Stimulated activated naive CD4-positive, alpha-beta T cell treated with Interleukin-2 at 50 U/mL for 16 hours (primary cell): ENCODE results near the gene LDB3.

Experiments
- DNase-seq: peaks from one replicate; lab custom pipeline; 2025; lab: John Stamatoyannopoulos, UW

Gene LDB3

GRCh38 chr10:86708068-86708782, 39.9 kb downstream of the LDB3 start:
- DNase-seq = no peak

GRCh38 chr10:86708783-86709380, 40.6 kb downstream of the LDB3 start:
- DNase-seq = no peak

GRCh38 chr10:86709396-86710185, 41.3 kb downstream of the LDB3 start:
- no peak for DNase-seq

GRCh38 chr10:86710987-86711512, 42.7 kb downstream of the LDB3 start:
- peak; percentile 81 for DNase-seq

GRCh38 chr10:86711513-86712316, 43.4 kb downstream of the LDB3 start:
- DNase-seq = peak; percentile 51

GRCh38 chr10:86712317-86712707, 44.0 kb downstream of the LDB3 start:
- DNase-seq = no peak

- DNase-seq = no peak
Measured at GRCh38 chr10:86715156-86715795, 47.0 kb downstream of the LDB3 start.

- no peak for DNase-seq
Measured at GRCh38 chr10:86715836-86716235, 47.5 kb downstream of the LDB3 start.

- DNase-seq = no peak
Measured at GRCh38 chr10:86716466-86716865, 48.2 kb downstream of the LDB3 start.

GRCh38 chr10:86718556-86718955, 50.2 kb downstream of the LDB3 start:
- no peak for DNase-seq

- DNase-seq = no peak
Measured at GRCh38 chr10:86721232-86721631, 52.9 kb downstream of the LDB3 start.

GRCh38 chr10:86723009-86723408, 54.7 kb downstream of the LDB3 start:
- no peak for DNase-seq

GRCh38 chr10:86724445-86724844, 56.1 kb downstream of the LDB3 start:
- no peak for DNase-seq

GRCh38 chr10:86725980-86726676, 57.8 kb downstream of the LDB3 start:
- no peak for DNase-seq

GRCh38 chr10:86726677-86726999, 58.3 kb downstream of the LDB3 start:
- DNase-seq = no peak

- DNase-seq = no peak
Measured at GRCh38 chr10:86727470-86727869, 59.2 kb downstream of the LDB3 start.

GRCh38 chr10:86728056-86728455, 59.7 kb downstream of the LDB3 start:
- no peak for DNase-seq

GRCh38 chr10:86729677-86730076, 61.4 kb downstream of the LDB3 start:
- DNase-seq = no peak

- DNase-seq = no peak
Measured at GRCh38 chr10:86730227-86730626, 61.9 kb downstream of the LDB3 start.

- DNase-seq = no peak
Measured at GRCh38 chr10:86732771-86733170, 64.5 kb downstream of the LDB3 start.

- DNase-seq = no peak
Measured at GRCh38 chr10:86733260-86733671, 65.0 kb downstream of the LDB3 start.
